Esophagus muscularis mucosa (tissue), 4 donors: Measurements from ENCODE around the gene TLR6.

ENCODE experiments used
- CTCF ChIP-seq, 3 experiments: fragments of 200-600 bp in 2 of 3; fragments of 450-650 bp in 1 of 3; sonication (generic) in 2 of 3; IDR thresholded peaks; one replicate each; pipeline ENCODE4 v1.5.1; 2017 to 2019; ENCODE audit warnings: antibody characterized with exemption in 3 of 3, mild to moderate bottlenecking in 2 of 3, moderate library complexity in 1 of 3
- EP300 ChIP-seq: sonication (generic); formaldehyde crosslinking; IDR thresholded peaks from one replicate; pipeline ENCODE4 v1.6.1; 2017; ENCODE audit warnings: antibody characterized with exemption
- POLR2A ChIP-seq: fragments of 450-650 bp; IDR thresholded peaks from one replicate; pipeline ENCODE4 v1.6.1; 2017; ENCODE audit warnings: antibody characterized with exemption, moderate library complexity, mild to moderate bottlenecking, low read depth

- TF ChIP-seq CTCF (IDR thresholded peaks at IDR 0.05) (no peak), POLR2A (no peak), EP300 (no peak)
These were observed 25.0 kb downstream of the TLR6 start for GRCh38 chr4:38831653-38832052.
